Activated CD8-positive, alpha-beta memory T cell treated with anti-CD3 and anti-CD28 coated beads for 24 hours (primary cell): Measurements from ENCODE around the gene RHOF.

Source experiments
- DNase-seq: peaks from one replicate; pipeline ENCODE4 v3.0.0-alpha.2; 2020

The RHOF gene

GRCh38 chr12:121793440-121793837 is at the start of gene RHOF:
TSS of gene RHOF (minus strand) at chr12:121793688. CDS start at chr12:121793633, 55 bp downstream.
- no peak for DNase-seq

GRCh38 chr12:121839993-121840761 is 46.7 kb upstream of the RHOF start:
- DNase-seq, result no peak

- peak; percentile 100 for DNase-seq
Measured at GRCh38 chr12:121839106-121839992, 45.9 kb upstream of the RHOF start.

GRCh38 chr12:121838126-121838525 is 44.6 kb upstream of the RHOF start:
- DNase-seq, result no peak

- DNase-seq, result no peak
Measured at GRCh38 chr12:121837680-121838079, 44.2 kb upstream of the RHOF start.

GRCh38 chr12:121831571-121832245 is 38.2 kb upstream of the RHOF start:
- DNase-seq, result no peak

- DNase-seq, result no peak
Measured at GRCh38 chr12:121830588-121831265, 37.2 kb upstream of the RHOF start.

GRCh38 chr12:121830134-121830533 is 36.6 kb upstream of the RHOF start:
- no peak for DNase-seq

GRCh38 chr12:121829250-121829918 is 35.9 kb upstream of the RHOF start:
- no peak for DNase-seq

- no peak for DNase-seq
Measured at GRCh38 chr12:121828826-121829225, 35.3 kb upstream of the RHOF start.

- no peak for DNase-seq
Measured at GRCh38 chr12:121828306-121828705, 34.8 kb upstream of the RHOF start.

- DNase-seq, result no peak
Measured at GRCh38 chr12:121827351-121828099, 34.0 kb upstream of the RHOF start.

GRCh38 chr12:121826318-121827150 is 33.0 kb upstream of the RHOF start:
- no peak for DNase-seq

- DNase-seq, result no peak
Measured at GRCh38 chr12:121825041-121825523, 31.6 kb upstream of the RHOF start.

GRCh38 chr12:121823727-121824115 is 30.2 kb upstream of the RHOF start:
- DNase-seq, result no peak

GRCh38 chr12:121823101-121823726 is 29.7 kb upstream of the RHOF start:
- DNase-seq, result no peak

GRCh38 chr12:121822393-121823100 is 29.1 kb upstream of the RHOF start:
- DNase-seq, result no peak

GRCh38 chr12:121820056-121820455 is 26.6 kb upstream of the RHOF start:
- DNase-seq, result no peak
